Stimulated activated CD8-positive, alpha-beta memory T cell treated with anti-CD3 and anti-CD28 coated beads, Interleukin-12 subunit alpha, Interleukin-12 subunit beta, amount 100 ng/mL, for 4 hours (primary cell): ENCODE data around the gene KHK.

ENCODE experiments used
- DNase-seq: peaks from one replicate; pipeline ENCODE4 v3.0.0-alpha.2; 2020; ENCODE audit warnings: low read depth

KHK gene

DNA sequence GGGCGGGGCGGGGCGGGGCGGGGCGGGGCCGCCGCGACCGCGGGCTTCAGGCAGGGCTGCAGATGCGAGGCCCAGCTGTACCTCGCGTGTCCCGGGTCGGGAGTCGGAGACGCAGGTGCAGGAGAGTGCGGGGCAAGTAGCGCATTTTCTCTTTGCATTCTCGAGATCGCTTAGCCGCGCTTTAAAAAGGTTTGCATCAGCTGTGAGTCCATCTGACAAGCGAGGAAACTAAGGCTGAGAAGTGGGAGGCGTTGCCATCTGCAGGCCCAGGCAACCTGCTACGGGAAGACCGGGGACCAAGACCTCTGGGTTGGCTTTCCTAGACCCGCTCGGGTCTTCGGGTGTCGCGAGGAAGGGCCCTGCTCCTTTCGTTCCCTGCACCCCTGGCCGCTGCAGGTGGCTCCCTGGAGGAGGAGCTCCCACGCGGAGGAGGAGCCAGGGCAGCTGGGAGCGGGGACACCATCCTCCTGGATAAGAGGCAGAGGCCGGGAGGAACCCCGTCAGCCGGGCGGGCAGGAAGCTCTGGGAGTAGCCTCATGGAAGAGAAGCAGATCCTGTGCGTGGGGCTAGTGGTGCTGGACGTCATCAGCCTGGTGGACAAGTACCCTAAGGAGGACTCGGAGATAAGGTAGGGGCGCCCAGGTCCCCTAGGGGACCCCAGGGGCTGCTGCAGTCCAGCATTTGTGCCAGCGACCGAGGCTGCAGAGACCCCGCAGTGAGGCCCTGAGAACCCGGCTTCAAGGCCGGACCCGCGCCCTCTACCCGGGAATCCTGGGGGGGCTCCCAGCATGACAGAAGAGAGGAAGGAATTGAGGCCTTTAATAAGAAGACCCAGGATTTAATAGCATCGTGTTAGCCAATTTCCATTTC is at the start of gene KHK:
KHK (plus strand) TSS at position 49 of the 870 bp plus-strand sequence; CDS start at position 537, 488 bp downstream.
- DNase-seq, result no peak

GRCh38 chr2:27038012-27038411 is 48.6 kb upstream of the KHK start:
- DNase-seq, result no peak

DNA sequence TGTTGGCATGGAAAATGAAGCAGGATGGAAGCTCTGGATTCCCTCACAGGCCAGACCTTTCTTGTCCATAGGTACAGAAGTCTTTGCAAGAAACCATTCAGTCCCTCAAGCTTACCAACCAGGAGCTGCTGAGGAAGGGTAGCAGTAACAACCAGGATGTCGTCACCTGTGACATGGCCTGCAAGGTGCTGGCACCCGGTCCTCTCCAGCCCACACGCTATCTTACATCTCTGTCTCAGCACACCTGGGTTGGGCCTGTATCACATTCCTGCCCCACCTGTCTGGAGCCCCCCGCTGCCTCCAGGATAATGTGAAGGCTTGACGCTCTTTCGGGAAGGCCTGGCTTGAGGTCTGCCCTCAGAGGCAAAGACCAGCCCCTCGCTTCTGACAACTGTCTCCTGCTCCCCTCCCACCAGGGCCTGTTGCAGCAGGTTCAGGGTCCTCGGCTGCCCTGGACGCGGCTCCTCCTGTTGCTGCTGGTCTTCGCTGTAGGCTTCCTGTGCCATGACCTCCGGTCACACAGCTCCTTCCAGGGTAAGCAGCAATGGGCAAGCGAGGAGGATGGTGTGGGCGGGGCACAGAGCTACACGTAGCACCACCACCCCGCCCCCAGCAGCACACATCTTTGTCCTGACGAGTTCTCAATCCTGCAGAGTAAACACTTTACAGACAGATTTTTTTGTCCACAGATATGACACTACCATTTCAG is 47.8 kb upstream of the KHK start:
- DNase-seq, result no peak

DNA sequence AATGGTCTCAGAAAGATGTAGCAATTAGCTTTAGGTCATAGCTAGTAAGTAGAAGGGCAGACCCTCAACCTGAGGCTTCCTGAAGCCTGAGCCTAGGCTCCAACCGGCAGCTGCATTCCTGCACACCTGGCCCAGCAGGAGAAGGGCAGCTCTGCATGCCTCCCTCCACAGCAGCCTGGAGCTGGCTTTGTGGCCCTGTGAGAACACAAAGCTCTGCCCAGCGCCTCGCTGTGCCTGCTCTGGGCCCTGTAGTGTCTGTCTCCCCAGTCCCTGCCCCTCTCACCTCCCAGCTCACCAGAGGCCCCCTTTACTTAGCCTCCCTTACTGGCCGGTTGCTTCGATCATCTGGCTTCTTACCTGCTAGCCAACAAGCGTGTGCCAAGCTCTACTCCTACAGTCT is 47.1 kb upstream of the KHK start:
- DNase-seq, result no peak

DNA sequence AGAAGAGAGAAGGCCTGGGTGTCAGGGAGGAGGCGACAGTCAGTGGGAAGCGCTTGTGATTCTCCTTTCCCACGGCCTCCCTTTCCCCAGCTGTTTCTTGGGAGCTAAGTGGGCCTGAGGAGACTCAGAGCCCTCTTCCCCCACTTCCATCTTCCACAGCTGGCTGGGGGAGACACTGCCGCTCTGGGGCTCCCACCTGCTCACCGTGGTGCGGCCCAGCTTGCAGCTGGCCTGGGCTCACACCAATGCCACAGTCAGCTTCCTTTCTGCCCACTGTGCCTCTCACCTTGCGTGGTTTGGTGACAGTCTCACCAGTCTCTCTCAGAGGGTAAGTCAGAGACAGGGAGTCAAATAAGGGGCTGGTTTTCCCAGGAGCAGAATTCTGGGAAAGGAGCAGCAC is 46.7 kb upstream of the KHK start:
- no peak for DNase-seq

- no peak for DNase-seq
These were observed 46.3 kb upstream of the KHK start for GRCh38 chr2:27040282-27040681.

DNA sequence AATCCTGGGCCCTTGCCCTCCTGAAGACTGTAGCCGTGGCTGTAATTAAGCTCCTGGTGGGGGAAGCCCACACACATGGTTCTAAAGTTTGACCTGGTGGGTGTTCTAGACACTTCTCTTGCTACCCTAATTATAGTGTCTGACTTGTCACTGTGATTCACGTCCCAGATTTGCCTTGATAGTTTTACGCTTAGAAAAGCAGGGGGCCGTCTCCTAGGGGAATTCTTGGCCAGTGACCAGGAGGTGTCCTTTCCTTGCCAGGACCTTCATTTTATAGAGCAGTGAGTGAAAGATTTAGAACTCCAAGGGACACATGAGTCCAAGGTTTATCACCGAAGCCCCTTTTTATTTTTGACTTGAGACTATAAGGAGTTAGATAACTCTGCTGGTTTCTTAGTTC is 44.8 kb upstream of the KHK start:
- DNase-seq, result no peak

DNA sequence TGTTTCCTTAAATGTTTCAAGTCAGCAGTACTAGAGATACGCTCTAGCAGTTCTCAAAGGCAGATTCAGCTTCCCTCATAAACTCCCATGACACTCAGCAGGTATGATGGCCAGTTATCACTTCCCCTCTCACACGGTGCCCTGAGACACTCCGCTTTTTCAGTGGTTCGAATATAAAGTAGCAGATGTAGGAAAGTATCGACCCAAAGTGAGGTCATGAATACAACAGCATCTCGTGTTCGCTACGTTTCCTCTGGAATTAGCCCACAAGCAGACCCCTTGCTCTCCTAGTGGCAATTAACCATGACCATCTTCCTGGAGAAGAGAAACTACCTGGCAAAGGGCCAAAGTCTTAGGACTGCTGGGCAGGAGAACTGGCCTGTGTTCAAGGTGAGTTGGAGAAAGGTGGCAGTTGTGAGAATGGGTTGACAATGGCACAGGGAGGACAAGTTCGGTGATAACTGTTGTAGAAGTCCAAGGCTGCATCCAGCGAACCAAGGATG is 44.4 kb upstream of the KHK start:
- DNase-seq, result no peak

- no peak for DNase-seq
These were observed 43.5 kb upstream of the KHK start for GRCh38 chr2:27042985-27043634.

GRCh38 chr2:27049422-27050280 is 36.9 kb upstream of the KHK start:
- DNase-seq, result peak; percentile 59

GRCh38 chr2:27050281-27050995 is 36.1 kb upstream of the KHK start:
- DNase-seq, result peak; percentile 79

GRCh38 chr2:27050996-27051901 is 35.3 kb upstream of the KHK start, which contains the start of gene AGBL5:
Gene AGBL5, plus strand, starts transcription at chr2:27051668. Its CDS starts 1,291 bp downstream, at chr2:27052959.
- DNase-seq, result peak; percentile 91

DNA sequence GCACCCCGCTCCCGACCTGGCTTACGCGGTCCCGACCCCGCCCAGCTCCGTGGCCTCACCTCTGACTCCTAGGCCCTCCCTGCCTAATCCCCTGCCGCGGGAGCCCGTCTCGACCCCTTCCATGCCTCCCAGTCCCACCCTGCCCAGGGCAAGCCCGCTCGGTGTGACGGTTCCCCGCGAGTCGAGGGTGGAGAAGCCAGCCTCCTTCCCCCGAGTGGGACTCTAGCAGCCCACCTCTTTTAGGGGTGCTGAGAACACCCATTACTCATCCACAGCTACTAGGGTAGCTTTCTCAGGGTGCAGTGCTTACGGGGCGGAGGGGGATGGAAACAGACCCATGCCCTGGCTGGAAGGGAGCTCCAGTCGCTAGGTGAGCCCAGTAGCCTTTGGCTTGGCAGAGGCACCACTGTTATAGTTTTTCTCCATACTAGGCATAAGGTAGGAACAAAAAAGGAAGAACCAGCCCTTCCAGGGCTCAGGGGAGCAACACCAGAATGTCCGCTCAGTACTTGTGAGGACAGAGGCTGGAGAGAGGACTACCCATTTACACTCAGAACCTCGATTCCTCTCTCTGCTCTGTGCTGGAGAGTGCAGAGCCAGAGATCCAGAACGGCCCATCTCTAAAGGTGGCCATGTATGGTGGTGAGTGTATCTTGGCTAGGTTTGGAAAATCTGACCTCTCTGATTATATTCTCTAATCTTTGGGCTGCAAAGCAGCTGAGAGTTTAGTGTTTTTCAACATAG is 34.5 kb upstream of the KHK start:
- no peak for DNase-seq

DNA sequence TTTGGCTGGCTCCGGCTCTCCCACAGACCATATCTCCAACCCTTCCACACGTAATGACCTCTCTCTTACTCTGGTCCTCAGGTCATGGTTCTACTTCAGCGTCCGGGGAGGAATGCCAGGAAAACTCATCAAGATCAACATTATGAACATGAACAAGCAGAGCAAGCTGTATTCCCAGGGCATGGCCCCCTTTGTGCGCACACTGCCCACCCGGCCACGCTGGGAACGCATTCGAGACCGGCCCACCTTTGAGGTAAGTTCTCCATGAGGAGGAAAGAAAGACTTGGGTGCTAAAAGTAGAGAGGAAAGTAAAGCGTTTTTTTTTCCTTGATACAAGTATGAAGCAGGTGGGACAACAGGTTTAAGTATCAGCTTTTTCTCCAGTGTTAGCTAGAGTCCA is 33.3 kb upstream of the KHK start:
- no peak for DNase-seq

DNA sequence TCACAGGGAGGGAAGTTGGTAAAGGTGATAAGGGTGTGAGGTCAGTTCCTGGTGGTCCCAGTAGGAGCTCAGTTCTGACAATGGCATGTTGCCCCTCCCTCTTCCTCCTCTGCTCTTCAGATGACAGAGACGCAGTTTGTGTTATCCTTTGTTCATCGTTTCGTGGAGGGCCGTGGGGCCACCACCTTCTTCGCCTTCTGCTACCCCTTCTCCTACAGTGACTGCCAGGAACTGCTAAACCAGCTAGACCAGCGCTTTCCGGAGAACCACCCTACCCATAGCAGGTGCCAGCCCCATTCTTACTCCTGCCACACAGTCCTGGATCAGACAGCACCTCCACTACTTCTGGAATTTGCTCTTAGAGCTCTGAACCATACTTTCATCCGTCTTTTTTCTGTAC is 32.8 kb upstream of the KHK start:
- no peak for DNase-seq

GRCh38 chr2:27054721-27055120 is 31.9 kb upstream of the KHK start:
- DNase-seq, result no peak

DNA sequence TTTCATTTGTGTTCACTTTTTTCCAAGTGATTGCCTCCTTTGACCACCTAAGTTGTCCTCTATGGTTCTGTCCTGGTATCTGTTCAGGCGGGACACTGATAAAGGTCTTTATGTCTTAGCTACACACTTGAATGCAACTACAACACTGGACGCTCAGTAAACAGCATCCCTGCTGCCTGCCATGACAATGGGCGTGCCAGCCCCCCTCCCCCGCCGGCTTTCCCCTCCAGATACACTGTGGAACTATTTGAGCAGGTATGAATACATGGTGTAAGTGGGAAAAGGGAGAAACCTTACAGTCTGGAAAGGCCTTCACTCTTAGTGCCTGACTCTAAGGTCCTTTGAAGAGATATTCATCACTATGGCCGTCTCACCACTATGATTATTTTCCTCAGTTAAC is 29.4 kb upstream of the KHK start:
- no peak for DNase-seq

GRCh38 chr2:27058210-27058609 is 28.4 kb upstream of the KHK start:
- no peak for DNase-seq

GRCh38 chr2:27059141-27059820 is 27.3 kb upstream of the KHK start:
- DNase-seq, result no peak
